ENCODE measurements around the gene PPEF2.
"Not testable (repeated sequence)": the region's sequence is repeated elsewhere in the genome, so short reads cannot be mapped to it uniquely, and the experiment has no call there.

PPEF2 gene

DNA sequence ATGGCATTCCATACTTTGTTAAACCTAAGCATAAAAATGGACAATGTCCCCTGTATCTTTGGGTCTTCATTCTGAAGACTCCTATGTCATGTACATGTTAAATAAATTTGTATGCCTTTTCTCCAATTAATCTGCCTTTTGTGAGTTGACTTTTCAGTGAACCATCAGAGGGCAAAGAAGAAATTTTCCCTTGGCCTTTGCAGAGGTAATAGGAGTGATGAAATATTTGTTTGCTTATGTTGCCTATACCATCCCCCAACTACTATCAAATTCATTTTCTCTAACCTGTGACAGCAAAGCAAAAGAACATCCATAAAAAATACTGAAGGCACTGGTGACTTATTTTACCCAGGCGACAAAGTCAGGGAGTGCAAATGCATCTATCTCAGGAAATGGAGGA is 20.3 kb upstream of the PPEF2 start:
- Histone ChIP-seq H3K36me3 (ENCODE audit: control insufficient read depth, insufficient read depth, low read length) (no peaks in the 10 kb centered on the region), H3K27me3 (ENCODE audit: control insufficient read depth, insufficient read depth, low read length, poor library complexity, severe bottlenecking) (no peaks in the 10 kb centered on the region), H3K9me3 (ENCODE audit: control insufficient read depth, low read length) (no peaks in the 10 kb centered on the region), H3K27ac (ENCODE audit: insufficient read depth, low read depth, low read length, poor library complexity, severe bottlenecking) (no peak overlapping the region), H3K4me1 (ENCODE audit: control insufficient read depth, insufficient read depth, low read length) (no peaks in the 10 kb centered on the region), H3K4me3 (ENCODE audit: insufficient read depth, low read depth, low read length) (no peak overlapping the region)
- 100% methylated on average over 1 of the region's 1 CpG for WGBS, 2 experiments

DNA sequence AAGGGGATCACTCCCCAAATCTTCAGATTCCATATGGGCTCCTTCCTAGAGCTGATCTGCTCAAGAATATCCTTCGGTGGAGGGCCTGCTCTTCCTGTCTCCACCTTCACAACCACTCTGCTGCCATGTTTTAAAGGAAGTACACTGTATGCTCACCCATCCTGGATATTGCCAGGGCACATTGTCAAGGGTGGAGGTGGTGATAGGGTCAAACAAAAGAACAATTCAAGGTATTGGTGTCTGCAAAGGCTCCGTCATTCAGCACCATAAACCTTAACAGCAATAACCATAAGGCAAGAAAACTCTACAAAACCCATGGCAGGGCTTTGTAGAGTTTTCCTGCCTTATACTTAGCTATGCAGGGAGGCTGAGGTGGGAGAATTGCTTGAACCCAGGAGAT is 19.7 kb upstream of the PPEF2 start:
- H3K4me1 ChIP-seq (ENCODE audit: control insufficient read depth, insufficient read depth, low read length) = no peaks in the 10 kb centered on the region
- no peak overlapping the region for H3K27ac ChIP-seq (ENCODE audit: insufficient read depth, low read depth, low read length, poor library complexity, severe bottlenecking)
- H3K9me3 ChIP-seq (ENCODE audit: control insufficient read depth, low read length) = no peaks in the 10 kb centered on the region
- H3K27me3 ChIP-seq (ENCODE audit: control insufficient read depth, insufficient read depth, low read length, poor library complexity, severe bottlenecking) = no peaks in the 10 kb centered on the region
- 94% methylated on average over 2 of the region's 2 CpGs for WGBS, 2 experiments
- no peak overlapping the region for H3K4me3 ChIP-seq (ENCODE audit: insufficient read depth, low read depth, low read length)
- H3K36me3 ChIP-seq (ENCODE audit: control insufficient read depth, insufficient read depth, low read length) = no peaks in the 10 kb centered on the region

DNA sequence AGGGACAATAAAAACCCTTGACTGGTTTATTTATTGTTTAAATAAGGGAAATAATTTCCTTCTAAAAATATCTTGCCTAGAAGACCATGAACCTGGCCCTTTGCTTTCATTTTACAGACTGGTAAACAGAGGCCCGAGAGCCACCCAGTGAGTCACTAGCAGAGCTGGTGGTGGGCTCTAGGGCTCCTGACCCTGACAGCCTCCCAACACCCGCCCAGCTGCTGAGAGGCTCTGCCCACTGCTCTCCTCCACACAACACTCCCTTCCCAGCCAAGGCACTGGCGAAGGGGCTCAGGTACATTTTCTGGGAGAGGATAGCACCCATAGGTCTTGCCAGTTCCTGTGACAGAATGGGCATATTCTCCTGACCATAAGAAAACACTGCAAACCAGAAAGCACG is 18.1 kb upstream of the PPEF2 start:
- WGBS, 2 experiments = 90 to 96% methylated on average over 4 of the region's 4 CpGs
- H3K9me3 ChIP-seq (ENCODE audit: control insufficient read depth, low read length) = no peaks in the 10 kb centered on the region
- no peaks in the 10 kb centered on the region for H3K27me3 ChIP-seq (ENCODE audit: control insufficient read depth, insufficient read depth, low read length, poor library complexity, severe bottlenecking)
- H3K4me1 ChIP-seq (ENCODE audit: control insufficient read depth, insufficient read depth, low read length) = no peaks in the 10 kb centered on the region
- no peak overlapping the region for H3K4me3 ChIP-seq (ENCODE audit: insufficient read depth, low read depth, low read length)
- H3K36me3 ChIP-seq (ENCODE audit: control insufficient read depth, insufficient read depth, low read length) = no peaks in the 10 kb centered on the region
- H3K27ac ChIP-seq (ENCODE audit: insufficient read depth, low read depth, low read length, poor library complexity, severe bottlenecking) = no peak overlapping the region

DNA sequence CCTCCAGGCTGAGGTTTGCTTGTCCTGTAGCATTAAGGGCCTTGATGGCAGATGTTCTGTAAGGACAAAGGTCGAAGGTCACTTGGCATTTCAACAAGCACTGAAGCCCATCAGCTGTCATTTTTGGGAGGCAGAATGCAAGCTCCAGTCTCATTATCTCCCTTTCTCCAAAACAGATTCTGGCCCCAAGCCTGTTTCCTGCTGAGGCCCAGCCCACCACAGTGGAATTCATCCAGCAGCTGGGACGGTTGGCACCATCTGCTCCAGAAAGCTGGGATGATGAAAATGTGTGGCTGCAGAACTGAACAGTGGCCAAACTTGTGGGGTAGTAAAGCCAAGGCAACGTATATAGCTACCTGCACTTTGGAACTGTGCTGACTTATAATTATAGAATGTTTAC is 17.7 kb upstream of the PPEF2 start:
- Histone ChIP-seq H3K4me1 (ENCODE audit: control insufficient read depth, insufficient read depth, low read length) (no peaks in the 10 kb centered on the region), H3K36me3 (ENCODE audit: control insufficient read depth, insufficient read depth, low read length) (no peaks in the 10 kb centered on the region), H3K9me3 (ENCODE audit: control insufficient read depth, low read length) (no peaks in the 10 kb centered on the region), H3K27ac (ENCODE audit: insufficient read depth, low read depth, low read length, poor library complexity, severe bottlenecking) (no peak overlapping the region), H3K27me3 (ENCODE audit: control insufficient read depth, insufficient read depth, low read length, poor library complexity, severe bottlenecking) (no peaks in the 10 kb centered on the region), H3K4me3 (ENCODE audit: insufficient read depth, low read depth, low read length) (no peak overlapping the region)
- 93 to 94% methylated on average over 3 of the region's 3 CpGs for WGBS, 2 experiments

DNA sequence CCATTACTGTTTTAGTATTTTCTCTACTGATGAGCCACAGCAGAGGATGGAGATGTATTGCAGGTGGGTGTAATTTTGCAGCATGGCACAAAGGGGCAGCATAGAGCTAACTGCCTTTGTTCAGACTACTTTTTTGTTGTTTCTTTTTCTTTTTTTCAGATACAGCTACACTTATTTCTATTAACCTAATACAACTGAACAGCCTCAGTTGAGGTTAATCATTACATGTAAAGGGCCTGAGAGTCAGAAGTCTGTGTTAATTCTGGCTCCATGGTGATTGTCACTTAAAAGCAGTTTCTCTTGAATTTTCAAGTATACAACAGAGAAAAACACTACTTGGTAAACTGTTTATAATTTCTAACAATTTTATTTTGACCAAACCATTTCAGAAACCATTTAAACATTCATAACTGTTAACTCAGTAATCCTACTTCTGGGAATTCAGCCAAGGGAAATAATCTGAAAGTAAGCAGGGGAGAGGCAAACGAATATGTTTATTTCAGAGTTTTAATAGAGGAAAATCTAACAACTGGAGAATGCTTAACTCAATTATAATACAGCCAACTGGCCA is 13.9 kb upstream of the PPEF2 start:
- Histone ChIP-seq H3K27ac (ENCODE audit: insufficient read depth, low read depth, low read length, poor library complexity, severe bottlenecking) (no peak overlapping the region), H3K4me3 (ENCODE audit: insufficient read depth, low read depth, low read length) (no peak overlapping the region), H3K4me1 (ENCODE audit: control insufficient read depth, insufficient read depth, low read length) (no peaks in the 10 kb centered on the region), H3K27me3 (ENCODE audit: control insufficient read depth, insufficient read depth, low read length, poor library complexity, severe bottlenecking) (no peaks in the 10 kb centered on the region), H3K36me3 (ENCODE audit: control insufficient read depth, insufficient read depth, low read length) (no peaks in the 10 kb centered on the region), H3K9me3 (ENCODE audit: control insufficient read depth, low read length) (no peaks in the 10 kb centered on the region)
- WGBS, 2 experiments = 100% methylated on average over 1 of the region's 1 CpG; no CpG with 5 or more reads in 1 of the 2 experiments

DNA sequence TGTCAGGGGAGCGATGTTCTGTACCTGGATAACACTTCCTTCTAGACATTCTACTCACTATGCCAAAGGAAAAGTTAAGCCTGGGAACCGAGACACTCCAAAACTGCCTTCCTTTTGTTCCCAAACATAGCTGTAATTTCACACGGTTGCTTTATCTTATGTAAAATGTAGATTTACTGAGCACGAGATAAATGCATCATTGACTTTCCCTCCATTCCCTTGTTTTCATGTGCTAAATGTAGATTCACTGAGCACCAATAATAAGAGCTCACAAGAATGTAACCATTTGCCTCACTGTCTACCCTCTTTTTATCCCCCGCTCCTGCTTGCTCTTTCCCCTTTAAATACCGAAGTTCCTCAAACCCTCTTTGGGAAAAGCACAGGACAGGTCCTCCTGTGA is 10.7 kb upstream of the PPEF2 start:
- Histone ChIP-seq H3K4me3 (ENCODE audit: insufficient read depth, low read depth, low read length) (no peak overlapping the region), H3K36me3 (ENCODE audit: control insufficient read depth, insufficient read depth, low read length) (no peaks in the 10 kb centered on the region)
- 69 to 77% methylated on average over 5 to 6 of the region's 6 CpGs for WGBS, 2 experiments

DNA sequence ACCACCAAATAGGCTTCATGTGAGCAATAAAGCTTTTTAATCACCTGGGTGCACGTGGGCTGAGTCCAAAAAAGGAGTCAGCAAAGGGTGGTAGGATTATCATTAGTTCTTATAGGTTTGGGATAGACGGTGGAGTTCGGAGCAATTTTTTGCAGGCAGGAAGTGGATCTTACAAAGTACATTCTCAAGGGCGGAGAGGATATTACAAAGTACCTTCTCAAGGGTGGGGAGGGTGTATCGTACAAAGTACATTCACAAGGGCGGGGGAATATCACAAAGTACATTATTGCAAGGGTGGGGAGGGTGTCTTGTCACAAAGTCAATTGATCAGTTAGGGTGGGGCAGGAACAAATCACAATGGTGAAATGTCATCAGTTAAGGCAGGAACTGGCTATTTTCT is 8.6 kb upstream of the PPEF2 start:
- H3K27ac ChIP-seq (ENCODE audit: insufficient read depth, low read depth, low read length, poor library complexity, severe bottlenecking); H3K9me3 ChIP-seq (ENCODE audit: control insufficient read depth, low read length); H3K36me3 ChIP-seq (ENCODE audit: control insufficient read depth, insufficient read depth, low read length); H3K4me1 ChIP-seq (ENCODE audit: control insufficient read depth, insufficient read depth, low read length); H3K27me3 ChIP-seq (ENCODE audit: control insufficient read depth, insufficient read depth, low read length, poor library complexity, severe bottlenecking); H3K4me3 ChIP-seq (ENCODE audit: insufficient read depth, low read depth, low read length): not testable (repeated sequence)
- WGBS, 2 experiments = 94 to 95% methylated on average over 6 of the region's 6 CpGs

More for the DNA sequence above, 10.7 kb upstream of the PPEF2 start:
- Histone ChIP-seq H3K27ac (ENCODE audit: insufficient read depth, low read depth, low read length, poor library complexity, severe bottlenecking) (no peak overlapping the region), H3K4me1 (ENCODE audit: control insufficient read depth, insufficient read depth, low read length) (no peaks in the 10 kb centered on the region), H3K27me3 (ENCODE audit: control insufficient read depth, insufficient read depth, low read length, poor library complexity, severe bottlenecking) (no peaks in the 10 kb centered on the region), H3K9me3 (ENCODE audit: control insufficient read depth, low read length) (no peaks in the 10 kb centered on the region)

DNA sequence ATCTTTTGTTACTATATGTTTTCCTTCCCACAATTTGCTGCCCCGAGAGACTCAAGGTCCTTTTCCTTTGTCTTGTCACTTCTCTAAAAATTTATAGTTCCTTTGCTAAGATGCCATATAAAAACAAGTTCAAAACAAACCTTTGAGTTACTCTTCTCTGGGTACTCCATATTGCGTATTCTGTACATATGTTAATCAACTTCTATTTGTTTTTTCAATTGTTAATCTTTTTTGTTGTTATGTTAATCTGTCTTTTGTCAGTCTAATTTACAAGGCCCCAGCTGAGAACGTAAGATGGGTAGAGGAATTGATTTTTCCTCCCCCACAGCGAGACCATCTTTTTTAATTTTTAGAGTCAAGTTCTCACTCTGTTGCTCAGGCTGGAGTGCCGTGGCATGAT is 7.2 kb upstream of the PPEF2 start:
- 83 to 90% methylated on average over 4 to 5 of the region's 5 CpGs for WGBS, 2 experiments
- H3K36me3 ChIP-seq (ENCODE audit: control insufficient read depth, insufficient read depth, low read length) = no peaks in the 10 kb centered on the region

DNA sequence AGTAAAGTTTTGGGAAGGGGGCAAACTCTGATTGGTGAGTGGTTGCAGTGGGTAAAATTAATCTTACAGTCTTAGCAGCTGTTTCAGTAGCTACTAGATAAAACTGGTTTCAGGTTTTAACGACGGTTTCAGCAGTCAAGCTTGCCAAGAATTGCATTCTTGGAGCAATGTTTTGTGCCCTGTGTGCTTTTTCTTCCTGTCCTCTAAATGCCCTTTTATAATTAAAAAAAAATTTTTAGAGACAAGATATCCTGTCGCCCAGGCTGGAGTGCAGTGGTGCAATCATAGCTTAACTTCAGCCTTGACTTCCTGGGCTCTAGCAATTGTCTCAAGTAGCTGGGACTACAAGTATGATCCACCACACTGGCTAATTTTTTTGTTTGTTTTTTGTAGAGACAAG is 6.3 kb upstream of the PPEF2 start:
- Histone ChIP-seq H3K9me3 (ENCODE audit: control insufficient read depth, low read length) (no peaks in the 10 kb centered on the region), H3K4me1 (ENCODE audit: control insufficient read depth, insufficient read depth, low read length) (no peaks in the 10 kb centered on the region), H3K27me3 (ENCODE audit: control insufficient read depth, insufficient read depth, low read length, poor library complexity, severe bottlenecking) (no peaks in the 10 kb centered on the region), H3K27ac (ENCODE audit: insufficient read depth, low read depth, low read length, poor library complexity, severe bottlenecking) (no peak overlapping the region), H3K4me3 (ENCODE audit: insufficient read depth, low read depth, low read length) (no peak overlapping the region), H3K36me3 (ENCODE audit: control insufficient read depth, insufficient read depth, low read length) (no peaks in the 10 kb centered on the region)
- WGBS, 2 experiments = 92 to 94% methylated on average over 3 of the region's 3 CpGs

More for the DNA sequence above, 7.2 kb upstream of the PPEF2 start:
- H3K4me1 ChIP-seq (ENCODE audit: control insufficient read depth, insufficient read depth, low read length) = no peaks in the 10 kb centered on the region
- no peaks in the 10 kb centered on the region for H3K9me3 ChIP-seq (ENCODE audit: control insufficient read depth, low read length)
- no peaks in the 10 kb centered on the region for H3K27me3 ChIP-seq (ENCODE audit: control insufficient read depth, insufficient read depth, low read length, poor library complexity, severe bottlenecking)
- H3K27ac ChIP-seq (ENCODE audit: insufficient read depth, low read depth, low read length, poor library complexity, severe bottlenecking) = no peak overlapping the region
- no peak overlapping the region for H3K4me3 ChIP-seq (ENCODE audit: insufficient read depth, low read depth, low read length)

DNA sequence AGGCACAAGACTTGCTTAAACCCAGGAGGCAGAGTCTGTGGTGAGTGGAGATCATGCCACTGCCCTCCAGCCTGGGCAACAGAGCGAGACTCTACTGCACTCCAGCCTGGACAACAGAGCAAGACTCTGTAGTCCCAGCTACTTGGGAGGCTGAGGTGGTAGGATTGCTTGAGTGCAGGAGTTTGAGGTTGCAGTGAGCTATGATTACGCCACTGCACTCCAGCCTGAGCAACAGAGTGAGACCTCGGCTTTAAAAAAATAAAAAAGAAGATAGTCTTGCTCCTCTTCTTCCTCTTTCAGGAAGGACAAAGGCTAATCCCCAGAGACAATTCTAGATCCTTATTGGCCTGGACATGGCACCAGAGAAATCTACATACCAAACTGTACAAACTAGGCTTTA is 5.7 kb upstream of the PPEF2 start:
- H3K27me3 ChIP-seq (ENCODE audit: control insufficient read depth, insufficient read depth, low read length, poor library complexity, severe bottlenecking) = no peaks in the 10 kb centered on the region
- no peak overlapping the region for H3K27ac ChIP-seq (ENCODE audit: insufficient read depth, low read depth, low read length, poor library complexity, severe bottlenecking)
- no peaks in the 10 kb centered on the region for H3K4me1 ChIP-seq (ENCODE audit: control insufficient read depth, insufficient read depth, low read length)
- H3K9me3 ChIP-seq (ENCODE audit: control insufficient read depth, low read length) = no peaks in the 10 kb centered on the region
- H3K36me3 ChIP-seq (ENCODE audit: control insufficient read depth, insufficient read depth, low read length) = no peaks in the 10 kb centered on the region
- H3K4me3 ChIP-seq (ENCODE audit: insufficient read depth, low read depth, low read length) = no peak overlapping the region
- 93 to 96% methylated on average over 3 of the region's 3 CpGs for WGBS, 2 experiments

DNA sequence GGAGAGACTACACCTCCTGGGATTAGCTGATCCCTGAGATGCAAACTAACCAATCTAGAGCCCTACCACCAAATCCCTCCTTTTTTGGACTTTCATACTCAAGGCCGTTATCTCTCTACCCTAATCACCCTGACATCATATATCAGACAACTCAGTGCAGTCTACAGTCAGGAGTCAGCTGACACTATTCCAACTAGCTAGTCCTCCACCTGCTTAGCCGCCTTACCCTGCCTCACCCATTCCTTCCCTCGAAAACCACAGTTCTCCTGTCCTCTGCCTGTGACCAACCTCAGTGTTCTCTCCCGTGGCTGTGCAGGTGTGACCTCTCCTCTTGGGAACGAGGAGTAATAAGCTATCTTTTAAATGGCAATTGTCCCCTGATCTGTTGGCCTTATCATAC is 1.8 kb upstream of the PPEF2 start:
- Histone ChIP-seq H3K4me1 (ENCODE audit: control insufficient read depth, insufficient read depth, low read length) (no peaks in the 10 kb centered on the region), H3K27me3 (ENCODE audit: control insufficient read depth, insufficient read depth, low read length, poor library complexity, severe bottlenecking) (no peaks in the 10 kb centered on the region)
- WGBS, 2 experiments = 86 to 87% methylated on average over 5 of the region's 5 CpGs

More for the DNA sequence above, 1.8 kb upstream of the PPEF2 start:
- Histone ChIP-seq H3K27ac (ENCODE audit: insufficient read depth, low read depth, low read length, poor library complexity, severe bottlenecking) (no peak overlapping the region), H3K36me3 (ENCODE audit: control insufficient read depth, insufficient read depth, low read length) (no peaks in the 10 kb centered on the region), H3K9me3 (ENCODE audit: control insufficient read depth, low read length) (no peaks in the 10 kb centered on the region), H3K4me3 (ENCODE audit: insufficient read depth, low read depth, low read length) (no peak overlapping the region)

Data from ectodermal cell (in vitro differentiated cells).